ENCODE data around the gene MYH10. TPM values are rescaled to one million over a fixed set of nuclear protein-coding genes. Genes with fewer than 3 reads are reported as not detected.
A peak's percentile ranks its signal among the peaks of the same experiment; 100 is the strongest.

Gene MYH10
- total RNA-seq, 1 experiment from 2014 or later, result 251 TPM

- Mint-ChIP-seq H3K27me3 (ENCODE audit: low read depth) (peaks cover 2% of the 10 kb centered on the region; the same call in 1 of the 2 replicates), H3K36me3 (ENCODE audit: insufficient read depth in 1 of 3, low read depth in 3 of 3) (peaks cover 0 to 8% (median 0%) of the 10 kb centered on the region in 3 experiments; a peak in 2 of 7 replicates), H3K27ac (peak overlapping the region in 1 of 3 experiments; percentile 81; a peak in 2 of 7 replicates), H3K4me3 (peak overlapping the region in 1 of 2 experiments; percentile 5; a peak in 2 of 5 replicates), H3K9me3 (peaks cover 7 to 8% of the 10 kb centered on the region in 2 experiments), H3K4me1 (peaks cover 24 to 25% of the 10 kb centered on the region in 2 experiments)
- Histone ChIP-seq H3K4ac (ENCODE audit: low read depth, low read length) (no peak overlapping the region), H3K14ac (ENCODE audit: insufficient read depth, low read length) (no peak overlapping the region), H3K79me2 (ENCODE audit: insufficient read depth, low read length) (no peaks in the 10 kb centered on the region), H4K8ac (replicated peaks; ENCODE audit: insufficient read length, low read depth, low read length) (no peak overlapping the region), H3K23ac (ENCODE audit: insufficient read length, low read depth, low read length) (no peak overlapping the region), H3K27me3 (ENCODE audit: insufficient read depth, low read length) (no peaks in the 10 kb centered on the region), H3K79me1 (ENCODE audit: insufficient read depth, low read depth, low read length, poor library complexity, severe bottlenecking) (no peaks in the 10 kb centered on the region), H2AFZ (ENCODE audit: low read length) (no peak overlapping the region), H3K9ac (ENCODE audit: extremely low read depth, insufficient read length, low read length) (no peak overlapping the region), H2BK5ac (ENCODE audit: insufficient read length, low read length) (no peak overlapping the region), H3K4me1 (ENCODE audit: insufficient read depth, low read length) (peaks cover 4% of the 10 kb centered on the region; the same call in 1 of the 2 replicates), H3K56ac (ENCODE audit: insufficient read length, low read depth, low read length) (no peak overlapping the region), H4K91ac (ENCODE audit: insufficient read length, low read depth, low read length) (no peak overlapping the region), H3K9me3 (ENCODE audit: control insufficient read depth, low read depth, low read length) (no peaks in the 10 kb centered on the region), H3K4me2 (ENCODE audit: insufficient read depth, insufficient read length, low read length) (peak overlapping the region; percentile 32), H2BK120ac (ENCODE audit: low read depth, low read length, poor library complexity, severe bottlenecking) (no peak overlapping the region), H2BK15ac (ENCODE audit: low read depth, low read length) (no peak overlapping the region), H2BK20ac (ENCODE audit: low read depth, low read length, poor library complexity, severe bottlenecking) (no peak overlapping the region), H4K5ac (ENCODE audit: insufficient read length, low read depth, low read length) (no peak overlapping the region), H3K18ac (ENCODE audit: insufficient read length, low read depth, low read length) (no peak overlapping the region), H3K27ac (ENCODE audit: insufficient read length, low read depth, low read length) (no peak overlapping the region), H2BK12ac (ENCODE audit: insufficient read length, low read depth, low read length) (no peak overlapping the region), H3T11ph (ENCODE audit: low read length) (no peak overlapping the region), H3K23me2 (ENCODE audit: insufficient read length, low read depth, low read length, poor library complexity, severe bottlenecking) (no peaks in the 10 kb centered on the region), H4K20me1 (ENCODE audit: control insufficient read depth, insufficient read depth, insufficient read length) (no peaks in the 10 kb centered on the region), H2AK5ac (ENCODE audit: insufficient read length, low read length) (no peak overlapping the region)
- TF ChIP-seq, protein P1, sequence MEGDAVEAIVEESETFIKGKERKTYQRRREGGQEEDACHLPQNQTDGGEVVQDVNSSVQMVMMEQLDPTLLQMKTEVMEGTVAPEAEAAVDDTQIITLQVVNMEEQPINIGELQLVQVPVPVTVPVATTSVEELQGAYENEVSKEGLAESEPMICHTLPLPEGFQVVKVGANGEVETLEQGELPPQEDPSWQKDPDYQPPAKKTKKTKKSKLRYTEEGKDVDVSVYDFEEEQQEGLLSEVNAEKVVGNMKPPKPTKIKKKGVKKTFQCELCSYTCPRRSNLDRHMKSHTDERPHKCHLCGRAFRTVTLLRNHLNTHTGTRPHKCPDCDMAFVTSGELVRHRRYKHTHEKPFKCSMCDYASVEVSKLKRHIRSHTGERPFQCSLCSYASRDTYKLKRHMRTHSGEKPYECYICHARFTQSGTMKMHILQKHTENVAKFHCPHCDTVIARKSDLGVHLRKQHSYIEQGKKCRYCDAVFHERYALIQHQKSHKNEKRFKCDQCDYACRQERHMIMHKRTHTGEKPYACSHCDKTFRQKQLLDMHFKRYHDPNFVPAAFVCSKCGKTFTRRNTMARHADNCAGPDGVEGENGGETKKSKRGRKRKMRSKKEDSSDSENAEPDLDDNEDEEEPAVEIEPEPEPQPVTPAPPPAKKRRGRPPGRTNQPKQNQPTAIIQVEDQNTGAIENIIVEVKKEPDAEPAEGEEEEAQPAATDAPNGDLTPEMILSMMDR (conservative IDR thresholded peaks at IDR 0.05), result no peak
- WGBS (ENCODE audit: extremely low coverage, insufficient read length, low lambda C conversion rate), result no CpG with 5 or more reads among the region's 8 CpGs
- DNase-seq, result no peak
These were observed 44.8 kb upstream of the MYH10 start for GRCh38 chr17:8675306-8675705.
